ENCODE results near the gene LAMA2.

GRCh38 chr6:129016844-129017243, 133.9 kb downstream of the LAMA2 start:
- no peak for TF ChIP-seq CTCF (IDR thresholded peaks at IDR 0.05)
- no peak for TF ChIP-seq POLR2A (IDR thresholded peaks at IDR 0.05)
